WERI-Rb-1 (cell line): ENCODE measurements around the gene TSHZ2.

ENCODE experiments used
- DNase-seq: peaks from one replicate; pipeline ENCODE4 v3.0.0-alpha.2; 2020
- H3K27ac ChIP-seq: fragments of 250-450 bp; sonication (Bioruptor Pico); 2 replicates; pipeline ENCODE4 v1.5.1; 2020; ENCODE audit warnings: mild to moderate bottlenecking, moderate library complexity
- H3K27me3 ChIP-seq: fragments of 250-450 bp; sonication (Bioruptor Pico); 2 replicates; pipeline ENCODE4 v1.5.1; 2021; ENCODE audit warnings: mild to moderate bottlenecking, low read depth, moderate library complexity; ENCODE audit not compliant: insufficient read depth, severe bottlenecking
- H3K36me3 ChIP-seq: fragments of 250-450 bp; sonication (Bioruptor Pico); 2 replicates; pipeline ENCODE4 v1.5.1; 2020; ENCODE audit warnings: mild to moderate bottlenecking, moderate library complexity
- H3K4me3 ChIP-seq: 2 replicates; pipeline ENCODE4 v1.5.1; 2011; ENCODE audit warnings: low read depth, mild to moderate bottlenecking, control low read depth, low read length
- H3K9me3 ChIP-seq: fragments of 250-450 bp; sonication (Bioruptor Pico); 2 replicates; pipeline ENCODE4 v1.5.1; 2021; ENCODE audit warnings: mild to moderate bottlenecking, moderate library complexity; ENCODE audit not compliant: severe bottlenecking
- TF ChIP-seq, protein P1 (sequence below): IDR thresholded peaks from 2 replicates; pipeline ENCODE4 v1.5.1; 2011; ENCODE audit warnings: low read depth, mild to moderate bottlenecking, control low read depth, inconsistent platforms, low read length

The TSHZ2 gene

GRCh38 chr20:53274365-53274764, 302.2 kb downstream of the TSHZ2 start:
- no peak overlapping the region for H3K27ac ChIP-seq

DNA sequence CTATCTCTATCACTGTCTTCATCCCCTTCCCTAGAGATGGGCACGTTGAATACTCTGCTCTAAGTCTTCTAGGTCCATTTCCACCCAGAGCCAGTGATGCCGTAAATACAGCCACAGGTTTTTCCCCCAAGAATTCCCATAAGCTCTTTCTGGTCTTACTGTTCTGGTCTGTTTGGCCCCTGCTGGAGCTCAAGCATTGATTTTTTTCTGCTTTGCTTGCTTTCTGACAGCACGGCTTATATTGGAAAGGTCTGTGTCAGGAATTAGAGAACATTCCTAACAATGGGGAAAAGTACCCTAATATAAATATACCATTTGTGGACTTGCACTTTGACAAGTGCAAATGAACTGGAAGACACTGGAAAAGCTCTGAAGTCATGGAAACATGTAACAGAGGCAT, 302.6 kb downstream of the TSHZ2 start:
- no peak overlapping the region for H3K4me3 ChIP-seq
- H3K27me3 ChIP-seq: peaks cover 74% of the 10 kb centered on the region
- TF ChIP-seq, protein P1, sequence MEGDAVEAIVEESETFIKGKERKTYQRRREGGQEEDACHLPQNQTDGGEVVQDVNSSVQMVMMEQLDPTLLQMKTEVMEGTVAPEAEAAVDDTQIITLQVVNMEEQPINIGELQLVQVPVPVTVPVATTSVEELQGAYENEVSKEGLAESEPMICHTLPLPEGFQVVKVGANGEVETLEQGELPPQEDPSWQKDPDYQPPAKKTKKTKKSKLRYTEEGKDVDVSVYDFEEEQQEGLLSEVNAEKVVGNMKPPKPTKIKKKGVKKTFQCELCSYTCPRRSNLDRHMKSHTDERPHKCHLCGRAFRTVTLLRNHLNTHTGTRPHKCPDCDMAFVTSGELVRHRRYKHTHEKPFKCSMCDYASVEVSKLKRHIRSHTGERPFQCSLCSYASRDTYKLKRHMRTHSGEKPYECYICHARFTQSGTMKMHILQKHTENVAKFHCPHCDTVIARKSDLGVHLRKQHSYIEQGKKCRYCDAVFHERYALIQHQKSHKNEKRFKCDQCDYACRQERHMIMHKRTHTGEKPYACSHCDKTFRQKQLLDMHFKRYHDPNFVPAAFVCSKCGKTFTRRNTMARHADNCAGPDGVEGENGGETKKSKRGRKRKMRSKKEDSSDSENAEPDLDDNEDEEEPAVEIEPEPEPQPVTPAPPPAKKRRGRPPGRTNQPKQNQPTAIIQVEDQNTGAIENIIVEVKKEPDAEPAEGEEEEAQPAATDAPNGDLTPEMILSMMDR: no peak
- H3K36me3 ChIP-seq: no peaks in the 10 kb centered on the region
- no peak overlapping the region for H3K27ac ChIP-seq
- no peak for DNase-seq
- peaks cover 3% of the 10 kb centered on the region for H3K9me3 ChIP-seq

More at GRCh38 chr20:53274365-53274764, 302.2 kb downstream of the TSHZ2 start:
- Histone ChIP-seq H3K36me3 (no peaks in the 10 kb centered on the region), H3K9me3 (peaks cover 3% of the 10 kb centered on the region), H3K27me3 (peaks cover 75% of the 10 kb centered on the region), H3K4me3 (no peak overlapping the region)
- DNase-seq: no peak
- TF ChIP-seq, protein P1: no peak

DNA sequence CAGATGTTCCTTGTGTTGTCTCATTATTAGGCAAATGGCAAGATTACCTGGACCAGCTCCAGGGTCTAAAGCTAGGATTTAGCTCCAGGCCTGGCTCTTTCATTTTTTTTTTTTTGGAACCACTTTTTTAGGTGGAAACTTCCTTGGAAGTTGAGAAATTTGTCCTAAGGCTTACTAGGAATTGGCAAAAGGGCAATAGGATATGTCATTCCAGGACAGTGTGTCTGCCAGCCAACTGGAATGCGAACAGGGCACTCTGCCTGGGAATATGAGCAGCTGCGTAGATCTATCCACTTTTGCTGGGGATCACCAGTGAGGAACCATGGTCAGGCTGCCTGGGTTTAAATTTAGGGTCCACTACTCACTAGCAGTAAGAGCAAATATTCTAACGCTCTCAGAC, 304.0 kb downstream of the TSHZ2 start:
- no peaks in the 10 kb centered on the region for H3K36me3 ChIP-seq
- H3K9me3 ChIP-seq: peaks cover 3% of the 10 kb centered on the region
- H3K27ac ChIP-seq: no peak overlapping the region
- peaks cover 74% of the 10 kb centered on the region for H3K27me3 ChIP-seq
- TF ChIP-seq, protein P1: no peak
- no peak for DNase-seq
- H3K4me3 ChIP-seq: no peak overlapping the region

- no peak for DNase-seq
- H3K27ac ChIP-seq: no peak overlapping the region
- TF ChIP-seq, protein P1: no peak
- H3K4me3 ChIP-seq: no peak overlapping the region
- peaks cover 78% of the 10 kb centered on the region for H3K27me3 ChIP-seq
- no peaks in the 10 kb centered on the region for H3K36me3 ChIP-seq
- H3K9me3 ChIP-seq: peaks cover 3% of the 10 kb centered on the region
Observed at GRCh38 chr20:53278555-53278954, 306.4 kb downstream of the TSHZ2 start.

- TF ChIP-seq, protein P1: no peak
- DNase-seq: no peak
- H3K9me3 ChIP-seq: peaks cover 3% of the 10 kb centered on the region
- H3K27me3 ChIP-seq: peaks cover 79% of the 10 kb centered on the region
- no peaks in the 10 kb centered on the region for H3K36me3 ChIP-seq
- H3K4me3 ChIP-seq: no peak overlapping the region
- H3K27ac ChIP-seq: no peak overlapping the region
Observed at GRCh38 chr20:53279735-53280134, 307.6 kb downstream of the TSHZ2 start.

DNA sequence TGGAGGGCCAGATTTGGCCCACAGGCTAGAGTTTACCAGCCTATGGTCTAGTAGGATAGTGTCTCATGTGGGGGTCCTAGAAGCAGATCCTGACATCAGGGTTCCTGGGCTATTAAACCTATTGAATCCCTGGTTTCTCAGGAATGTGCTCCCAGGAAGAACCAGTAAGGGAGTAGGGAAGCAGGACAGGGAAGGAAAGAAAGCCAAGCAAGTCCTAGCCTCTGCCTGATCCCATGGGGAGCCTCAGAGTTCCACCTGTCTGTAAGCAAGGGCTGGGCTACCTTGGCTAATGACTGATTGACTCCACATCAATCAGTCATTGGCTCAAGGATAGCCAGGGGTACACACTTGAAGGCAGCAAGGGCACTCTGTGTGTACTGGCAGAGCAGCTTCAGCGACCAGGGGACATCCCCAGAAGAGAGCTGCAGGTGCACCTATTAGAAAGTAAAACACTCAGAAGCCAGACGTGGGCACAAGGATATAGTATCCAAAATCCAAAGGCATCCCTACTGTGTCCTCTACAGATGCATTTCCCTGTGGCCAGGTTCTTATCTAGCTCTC, 309.5 kb downstream of the TSHZ2 start:
- Histone ChIP-seq H3K4me3 (no peak overlapping the region), H3K36me3 (no peaks in the 10 kb centered on the region), H3K27me3 (peaks cover 79% of the 10 kb centered on the region), H3K27ac (no peak overlapping the region), H3K9me3 (peaks cover 3% of the 10 kb centered on the region)
- no peak for DNase-seq
- TF ChIP-seq, protein P1: no peak
